DND-41 (cell line): ENCODE results near the gene CD163.
"Not testable (repeated sequence)": the region's sequence is repeated elsewhere in the genome, so short reads cannot be mapped to it uniquely, and the experiment has no call there.

Experiments
- ATAC-seq: fragments of 200-7000 bp; cut with Tn5 transposase; 3 replicates; pipeline ENCODE4 v1.9.1; 2021; ENCODE audit warnings: low read depth; ENCODE audit not compliant: insufficient read depth
- DNase-seq: peaks from one replicate; pipeline ENCODE4 v3.0.0-alpha.2; 2020
- H2AFZ ChIP-seq: 2 replicates; pipeline ENCODE4 v1.6.0; 2012; ENCODE audit warnings: low read depth, low read length
- H3K27ac ChIP-seq: 2 replicates; pipeline ENCODE4 v1.5.1; 2012; ENCODE audit warnings: low read length, inconsistent platforms
- H3K27me3 ChIP-seq: fragments of 200-600 bp; sonication (generic); 2 replicates; pipeline ENCODE4 v1.6.0; 2012; ENCODE audit warnings: low read length, mild to moderate bottlenecking, inconsistent platforms; ENCODE audit not compliant: insufficient read depth, poor library complexity
- H3K36me3 ChIP-seq: 2 replicates; pipeline ENCODE4 v1.5.1; 2012; ENCODE audit warnings: low read length, inconsistent platforms; ENCODE audit not compliant: insufficient read depth
- H3K4me1 ChIP-seq: 2 replicates; pipeline ENCODE4 v1.5.1; 2012; ENCODE audit warnings: mild to moderate bottlenecking, low read length; ENCODE audit not compliant: insufficient read depth
- H3K4me2 ChIP-seq: 2 replicates; pipeline ENCODE4 v1.6.0; 2012; ENCODE audit warnings: mild to moderate bottlenecking, moderate library complexity, low read length, inconsistent platforms; ENCODE audit not compliant: insufficient read depth
- H3K4me3 ChIP-seq, 2 experiments: fragments of 200-600 bp in 1 of 2; shearing (Covaris generic) in 1 of 2; 2 replicates each; pipeline ENCODE4 v1.5.1; 2012 to 2016; ENCODE audit warnings: inconsistent platforms in 2 of 2, low read length in 2 of 2, mild to moderate bottlenecking in 2 of 2, low read depth in 1 of 2, moderate library complexity in 1 of 2
- H3K79me2 ChIP-seq: 2 replicates; pipeline ENCODE4 v1.6.0; 2012; ENCODE audit warnings: low read length, inconsistent platforms; ENCODE audit not compliant: insufficient read depth
- H3K9ac ChIP-seq: 2 replicates; pipeline ENCODE4 v1.6.0; 2012; ENCODE audit warnings: low read depth, mild to moderate bottlenecking, inconsistent platforms, low read length, moderate library complexity
- H3K9me3 ChIP-seq: 2 replicates; pipeline ENCODE4 v1.5.1; 2012; ENCODE audit warnings: low read length, moderate library complexity, mild to moderate bottlenecking, inconsistent platforms; ENCODE audit not compliant: insufficient read depth, severe bottlenecking
- H4K20me1 ChIP-seq: 2 replicates; pipeline ENCODE4 v1.6.0; 2012; ENCODE audit warnings: low read length; ENCODE audit not compliant: insufficient read depth
- EZH2 ChIP-seq: IDR thresholded peaks from 3 replicates; pipeline ENCODE4 v1.6.1; 2012; ENCODE audit warnings: borderline replicate concordance, low read depth, mild to moderate bottlenecking, moderate library complexity, low read length, inconsistent platforms; ENCODE audit not compliant: severe bottlenecking
- TF ChIP-seq, protein P1 (sequence below): IDR thresholded peaks from 2 replicates; pipeline ENCODE4 v1.5.1; 2012; ENCODE audit warnings: borderline replicate concordance, low read length, moderate library complexity, mild to moderate bottlenecking; ENCODE audit not compliant: poor library complexity, severe bottlenecking; ENCODE audit errors: extremely low read depth

Gene CD163

DNA sequence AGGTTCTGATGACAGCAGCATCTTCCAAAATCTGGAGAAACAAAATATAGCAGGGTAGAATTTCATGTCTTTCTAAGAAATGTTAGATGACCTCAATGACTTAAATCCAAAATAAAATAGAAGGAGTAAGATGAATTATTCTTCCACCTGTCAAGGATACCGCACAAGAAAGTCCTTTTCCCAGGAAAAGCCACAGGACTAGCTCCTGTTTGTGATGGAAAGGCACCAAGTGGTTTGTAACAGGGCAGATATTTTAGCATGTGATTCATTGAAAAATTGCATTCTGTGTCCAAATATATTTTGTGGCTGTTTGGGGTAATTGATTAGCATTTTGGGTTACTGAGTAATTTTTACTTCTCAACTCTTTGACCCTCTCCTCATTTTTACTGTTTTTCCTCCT is 62.4 kb downstream of the CD163 start:
- H3K9me3 ChIP-seq: no peaks in the 10 kb centered on the region

DNA sequence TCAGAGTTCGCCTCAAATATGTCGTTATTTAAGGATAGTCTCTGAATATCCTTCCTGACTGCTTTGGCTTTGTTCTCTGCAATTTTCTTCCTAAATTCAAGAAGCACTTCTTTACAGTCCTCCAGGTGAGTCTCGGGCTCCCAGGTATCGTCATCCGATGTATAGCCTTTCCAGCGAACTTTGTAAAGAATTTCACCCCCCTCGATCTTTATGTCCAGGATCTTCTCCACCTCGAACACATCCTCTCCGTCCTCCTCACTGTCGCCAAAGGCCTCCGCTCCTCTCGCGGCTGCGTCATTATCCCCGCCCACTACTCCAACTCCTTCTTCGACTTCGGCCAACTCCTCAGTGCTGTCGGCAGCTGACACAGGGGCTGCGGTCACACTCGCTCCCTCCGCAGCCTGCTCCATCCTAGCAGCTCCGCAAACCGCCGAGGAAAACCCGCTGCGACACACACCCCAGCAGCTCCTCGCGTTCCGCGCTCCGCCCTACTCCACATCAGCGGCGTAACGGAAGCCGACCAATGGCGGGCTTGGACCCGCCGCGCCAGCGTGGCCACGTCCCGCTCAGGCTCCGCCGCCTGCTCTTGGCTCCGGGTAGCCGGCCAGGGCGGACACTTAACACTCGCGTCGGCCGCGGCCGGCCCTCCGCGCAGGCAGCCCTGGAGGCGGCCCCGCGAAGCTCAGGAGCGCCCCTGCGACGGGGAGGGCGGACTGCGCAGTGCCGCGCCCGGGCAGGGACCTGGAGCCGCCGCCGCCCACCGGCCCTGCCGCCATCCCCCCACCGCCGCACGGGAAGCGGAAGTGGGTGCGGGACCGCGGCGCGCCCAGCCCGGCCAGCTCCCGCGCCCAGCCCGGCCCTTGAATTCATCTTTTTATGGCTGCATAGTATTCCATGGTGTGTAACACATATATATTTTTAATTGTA is 63.7 kb downstream of the CD163 start:
- H2AFZ ChIP-seq: no peak overlapping the region
- H3K79me2 ChIP-seq: no peaks in the 10 kb centered on the region
- TF ChIP-seq EZH2: no peak
- TF ChIP-seq, protein P1, sequence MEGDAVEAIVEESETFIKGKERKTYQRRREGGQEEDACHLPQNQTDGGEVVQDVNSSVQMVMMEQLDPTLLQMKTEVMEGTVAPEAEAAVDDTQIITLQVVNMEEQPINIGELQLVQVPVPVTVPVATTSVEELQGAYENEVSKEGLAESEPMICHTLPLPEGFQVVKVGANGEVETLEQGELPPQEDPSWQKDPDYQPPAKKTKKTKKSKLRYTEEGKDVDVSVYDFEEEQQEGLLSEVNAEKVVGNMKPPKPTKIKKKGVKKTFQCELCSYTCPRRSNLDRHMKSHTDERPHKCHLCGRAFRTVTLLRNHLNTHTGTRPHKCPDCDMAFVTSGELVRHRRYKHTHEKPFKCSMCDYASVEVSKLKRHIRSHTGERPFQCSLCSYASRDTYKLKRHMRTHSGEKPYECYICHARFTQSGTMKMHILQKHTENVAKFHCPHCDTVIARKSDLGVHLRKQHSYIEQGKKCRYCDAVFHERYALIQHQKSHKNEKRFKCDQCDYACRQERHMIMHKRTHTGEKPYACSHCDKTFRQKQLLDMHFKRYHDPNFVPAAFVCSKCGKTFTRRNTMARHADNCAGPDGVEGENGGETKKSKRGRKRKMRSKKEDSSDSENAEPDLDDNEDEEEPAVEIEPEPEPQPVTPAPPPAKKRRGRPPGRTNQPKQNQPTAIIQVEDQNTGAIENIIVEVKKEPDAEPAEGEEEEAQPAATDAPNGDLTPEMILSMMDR: no peak
- no peaks in the 10 kb centered on the region for H3K4me1 ChIP-seq
- H3K36me3 ChIP-seq: no peaks in the 10 kb centered on the region
- no peak for DNase-seq
- H3K9me3 ChIP-seq: no peaks in the 10 kb centered on the region
- peaks cover 4% of the 10 kb centered on the region for H3K27me3 ChIP-seq
- H3K9ac ChIP-seq: no peak overlapping the region
- H3K27ac ChIP-seq: no peak overlapping the region
- H3K4me3 ChIP-seq: no peak overlapping the region
- ATAC-seq: 0 out of 3 replicates have a peak, but pooled peaks have one; percentile 35
- H4K20me1 ChIP-seq: no peaks in the 10 kb centered on the region
- H3K4me2 ChIP-seq: no peak overlapping the region

More for the DNA sequence above, 62.4 kb downstream of the CD163 start:
- ATAC-seq: no peak
- Histone ChIP-seq H3K4me2 (no peak overlapping the region), H2AFZ (no peak overlapping the region), H3K27me3 (peaks cover 7% of the 10 kb centered on the region), H3K4me3 (no peak overlapping the region), H4K20me1 (no peaks in the 10 kb centered on the region), H3K36me3 (no peaks in the 10 kb centered on the region), H3K9ac (no peak overlapping the region), H3K27ac (no peak overlapping the region), H3K79me2 (no peaks in the 10 kb centered on the region), H3K4me1 (no peaks in the 10 kb centered on the region)
- TF ChIP-seq EZH2: no peak
- TF ChIP-seq, protein P1: no peak
- DNase-seq: no peak

DNA sequence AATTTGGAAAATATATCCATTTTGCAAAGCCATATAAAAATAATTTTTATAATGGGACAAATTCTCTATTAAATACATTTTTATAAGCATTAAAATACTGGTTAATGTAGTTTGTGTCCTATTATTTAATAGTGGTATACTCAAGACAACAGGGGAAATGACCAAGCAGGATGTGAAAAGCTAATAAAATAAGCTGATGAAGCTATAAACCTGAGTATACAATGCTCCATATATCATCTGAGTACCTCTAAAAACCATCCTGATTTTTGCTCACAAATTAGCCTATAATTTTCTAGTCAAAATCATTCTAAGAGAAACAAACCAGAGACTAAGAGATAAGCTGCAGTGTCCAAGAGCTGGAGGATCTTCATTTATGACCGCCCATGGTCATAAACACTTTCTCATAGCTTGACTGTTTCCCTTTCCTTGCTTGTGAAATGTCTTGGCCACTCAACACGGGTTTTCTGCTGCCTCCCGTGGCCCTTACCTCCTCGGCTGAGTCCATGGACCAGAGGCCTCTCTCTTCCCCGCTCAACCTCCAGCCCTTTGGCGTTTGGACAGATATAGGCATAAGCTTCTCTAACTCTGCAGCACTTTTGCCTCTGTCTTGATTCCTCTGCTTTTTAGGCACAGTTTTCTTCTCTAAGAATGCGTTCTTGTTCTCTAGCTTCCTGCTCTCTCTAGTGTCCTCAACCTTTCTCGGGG is 65.1 kb downstream of the CD163 start:
- not testable (repeated sequence) for H3K27ac ChIP-seq, H3K27me3 ChIP-seq, ATAC-seq, H3K9me3 ChIP-seq, H3K36me3 ChIP-seq, H3K4me1 ChIP-seq, H3K4me3 ChIP-seq, H2AFZ ChIP-seq, H3K79me2 ChIP-seq, DNase-seq, H4K20me1 ChIP-seq, H3K9ac ChIP-seq, H3K4me2 ChIP-seq

DNA sequence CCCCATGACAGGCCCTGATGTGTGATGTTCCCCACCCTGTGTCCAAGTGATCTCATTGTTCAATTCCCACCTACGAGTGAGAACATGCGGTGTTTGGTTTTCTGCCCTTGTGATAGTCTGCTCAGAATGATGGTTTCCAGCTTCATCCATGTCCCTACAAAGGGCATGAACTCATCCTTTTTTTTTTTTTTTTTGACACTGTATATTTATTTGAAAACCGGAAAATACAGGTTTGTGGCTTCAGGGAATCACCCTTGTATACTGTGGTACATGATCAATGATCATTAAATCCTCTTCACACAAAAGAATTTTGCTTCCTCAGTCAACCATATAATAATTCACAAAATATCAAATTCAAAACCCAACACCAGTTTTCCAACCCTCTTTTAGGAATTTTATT is 66.1 kb downstream of the CD163 start:
- not testable (repeated sequence) for H3K36me3 ChIP-seq, H3K9ac ChIP-seq, H2AFZ ChIP-seq, ATAC-seq, H4K20me1 ChIP-seq, H3K79me2 ChIP-seq, H3K4me3 ChIP-seq, H3K27ac ChIP-seq, H3K4me2 ChIP-seq, H3K9me3 ChIP-seq, DNase-seq, H3K4me1 ChIP-seq
- H3K27me3 ChIP-seq: peaks cover 11% of the 10 kb centered on the region
